IPS-NIHi11 (cell line): Measurements from ENCODE around the gene NOS1AP.
"Not testable (repeated sequence)": the region's sequence is repeated elsewhere in the genome, so short reads cannot be mapped to it uniquely, and the experiment has no call there.

Experiments used
- DNase-seq: peaks from one replicate; pipeline ENCODE4 v3.0.0; 2012; ENCODE audit warnings: mixed read lengths, low spot score

Gene NOS1AP

DNA sequence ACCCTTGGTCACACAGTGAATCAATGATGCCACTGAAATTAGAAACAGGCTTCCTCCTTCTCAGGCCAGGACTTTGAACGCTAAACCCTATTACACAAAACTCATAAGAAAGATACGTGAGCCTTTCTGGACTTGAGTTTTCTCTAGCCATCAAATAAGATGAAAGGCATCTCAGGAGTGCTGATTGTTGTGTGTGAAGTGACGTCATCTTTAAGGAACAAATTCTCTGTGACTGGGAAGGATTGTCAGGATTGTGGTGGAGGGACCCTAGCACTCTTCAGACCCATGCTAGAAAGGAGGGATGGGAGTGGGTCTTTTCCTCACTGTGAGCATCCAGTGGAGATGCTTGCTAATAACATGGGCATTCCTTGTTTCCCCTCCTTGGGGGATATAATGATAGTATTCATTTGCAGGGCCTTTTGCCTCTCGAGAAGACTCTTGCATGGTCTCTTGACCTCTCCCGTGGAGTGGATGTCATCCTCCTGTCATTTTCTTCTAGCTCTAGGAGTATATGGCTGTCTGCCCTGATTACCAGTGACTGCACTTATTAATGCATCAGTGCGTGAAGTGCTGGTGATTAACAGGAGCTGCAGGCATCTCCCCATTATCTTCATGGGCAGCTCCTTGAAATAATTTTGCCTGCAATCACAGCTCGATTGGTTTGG lies 267.3 kb downstream of the NOS1AP start:
- no peak for DNase-seq

DNA sequence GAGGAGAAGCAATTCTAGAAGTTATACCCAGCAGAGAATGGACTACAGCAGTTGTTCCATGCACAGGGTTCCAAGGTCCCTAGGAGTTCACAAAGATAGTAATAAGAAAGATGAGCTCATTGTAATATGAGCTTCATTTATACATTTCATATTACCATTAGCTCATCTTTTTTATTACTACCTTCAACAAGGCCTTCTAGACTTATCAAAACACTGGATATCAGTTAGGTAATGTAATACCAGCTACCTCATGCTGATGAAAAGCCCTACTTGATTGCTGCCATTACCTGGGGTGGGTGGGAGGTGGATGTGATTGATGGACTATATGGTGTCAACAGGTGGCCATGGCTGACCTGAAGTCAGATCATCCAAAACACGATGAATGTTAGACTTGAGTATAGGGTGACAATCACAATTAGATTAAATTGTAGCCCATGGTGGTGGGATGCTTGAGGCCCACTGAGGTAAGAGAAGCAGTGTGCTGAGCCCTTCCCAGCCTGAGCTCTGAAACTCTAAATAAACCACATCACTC lies 273.0 kb downstream of the NOS1AP start:
- DNase-seq, result no peak

GRCh38 chr1:162343470-162343869 lies 274.0 kb downstream of the NOS1AP start:
- DNase-seq, result no peak

- no peak for DNase-seq
Observed at GRCh38 chr1:162347281-162347680, 277.8 kb downstream of the NOS1AP start.

- no peak for DNase-seq
Observed at GRCh38 chr1:162349635-162350330, 280.3 kb downstream of the NOS1AP start.

GRCh38 chr1:162351246-162351842 lies 281.9 kb downstream of the NOS1AP start:
- DNase-seq, result no peak

DNA sequence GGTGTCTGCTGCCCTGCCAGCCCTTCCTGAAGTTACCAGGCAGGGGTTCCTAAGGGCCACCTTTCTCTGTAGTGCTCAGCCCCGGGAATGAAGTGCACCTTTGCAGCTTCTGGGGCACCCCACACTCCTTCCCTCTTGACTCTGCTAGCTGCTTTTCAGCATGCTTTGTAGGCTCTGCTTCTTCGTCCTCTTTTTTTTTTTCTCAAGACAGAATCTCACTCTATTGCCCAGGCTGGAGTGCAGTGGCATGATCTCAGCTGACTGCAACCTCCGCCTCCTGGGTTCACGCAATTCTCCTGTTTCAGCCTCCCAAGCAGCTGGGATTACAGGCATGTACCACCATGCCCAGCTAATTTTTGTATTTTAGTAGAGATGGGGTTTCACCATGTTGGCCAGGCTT lies 282.4 kb downstream of the NOS1AP start:
- not testable (repeated sequence) for DNase-seq

GRCh38 chr1:162353078-162353477 lies 283.6 kb downstream of the NOS1AP start:
- DNase-seq, result no peak

GRCh38 chr1:162353702-162354101 lies 284.2 kb downstream of the NOS1AP start:
- DNase-seq, result peak; percentile 31

DNA sequence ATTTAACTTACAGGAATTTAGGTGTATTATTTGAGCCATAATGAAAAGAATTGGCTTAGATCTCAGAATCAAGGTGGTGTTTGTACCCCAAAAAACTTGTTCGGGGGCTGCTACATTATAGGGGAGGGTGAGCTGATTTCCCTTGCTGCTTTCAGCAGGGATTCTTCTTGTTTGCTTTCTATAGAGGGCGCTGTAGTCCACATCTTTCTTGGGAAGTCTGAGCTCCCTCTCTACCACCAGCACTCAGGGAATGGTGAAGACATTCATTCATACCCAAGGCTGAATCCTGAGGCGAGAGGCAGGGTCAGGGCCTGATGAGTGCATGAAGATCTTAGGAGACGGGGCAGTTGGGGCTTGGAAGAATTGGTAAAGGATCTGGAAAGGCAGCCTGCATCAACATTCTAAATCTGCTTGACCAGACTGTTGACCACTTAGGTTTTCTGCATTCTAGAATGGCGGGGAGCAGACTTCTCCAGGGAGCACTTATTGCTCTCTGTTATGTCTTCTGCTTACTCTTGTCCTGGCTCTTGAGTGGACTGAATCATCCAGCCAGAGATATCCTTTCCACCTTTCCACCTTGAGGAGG lies 288.3 kb downstream of the NOS1AP start:
- DNase-seq, result peak; percentile 73

DNA sequence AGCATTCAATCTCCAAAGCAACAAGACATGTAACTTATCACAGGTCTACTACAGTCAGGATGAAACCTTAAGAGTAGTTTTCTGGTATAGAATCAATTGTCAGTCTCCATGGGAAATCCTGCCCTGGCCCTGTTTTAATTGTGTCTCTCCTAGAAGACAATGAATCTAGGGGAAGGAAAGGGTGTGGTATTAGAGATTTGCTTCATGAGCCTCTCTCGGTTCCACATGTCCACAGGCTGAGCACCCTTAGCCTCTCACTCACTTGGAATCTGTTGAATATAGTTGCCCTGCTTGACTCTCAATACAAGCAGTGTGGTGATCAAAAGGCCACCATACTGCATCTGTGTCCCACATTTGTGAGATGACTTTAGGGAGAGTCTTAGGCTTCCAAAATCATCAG lies 289.4 kb downstream of the NOS1AP start:
- DNase-seq, result no peak

DNA sequence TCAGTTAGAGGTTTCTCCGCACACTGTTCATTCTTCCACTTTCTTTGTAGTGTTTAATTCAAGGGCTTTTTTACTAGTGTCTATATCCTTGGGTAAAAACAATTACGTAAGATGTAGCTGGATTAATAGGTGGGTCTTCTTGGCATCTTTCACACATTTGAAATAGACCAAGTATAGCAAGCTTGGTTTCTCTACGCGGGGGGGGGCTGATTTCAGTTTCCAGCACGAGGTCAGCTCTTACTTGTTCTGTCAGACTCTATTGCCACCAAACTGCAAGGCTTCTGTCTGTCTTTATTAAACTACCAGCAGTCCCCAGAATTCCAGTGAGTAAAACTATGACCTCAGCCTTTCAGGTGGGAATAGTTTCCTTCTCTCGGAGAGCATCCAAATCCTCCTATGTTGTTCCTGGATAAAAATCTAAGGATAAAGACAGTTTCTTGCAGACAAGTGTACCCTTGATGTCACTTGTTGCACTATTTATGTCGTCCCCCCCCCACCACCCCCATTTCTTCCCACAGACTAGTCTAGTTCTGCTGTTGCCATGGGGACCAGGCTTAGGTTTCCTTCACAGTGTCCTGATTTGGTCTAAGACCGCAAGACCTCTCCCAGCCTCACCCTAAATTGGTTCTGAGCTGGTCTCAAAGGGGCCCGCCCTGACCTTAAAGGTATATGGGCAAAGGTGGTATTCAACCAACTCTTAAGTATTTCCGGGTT lies 290.2 kb downstream of the NOS1AP start:
- DNase-seq, result no peak

DNA sequence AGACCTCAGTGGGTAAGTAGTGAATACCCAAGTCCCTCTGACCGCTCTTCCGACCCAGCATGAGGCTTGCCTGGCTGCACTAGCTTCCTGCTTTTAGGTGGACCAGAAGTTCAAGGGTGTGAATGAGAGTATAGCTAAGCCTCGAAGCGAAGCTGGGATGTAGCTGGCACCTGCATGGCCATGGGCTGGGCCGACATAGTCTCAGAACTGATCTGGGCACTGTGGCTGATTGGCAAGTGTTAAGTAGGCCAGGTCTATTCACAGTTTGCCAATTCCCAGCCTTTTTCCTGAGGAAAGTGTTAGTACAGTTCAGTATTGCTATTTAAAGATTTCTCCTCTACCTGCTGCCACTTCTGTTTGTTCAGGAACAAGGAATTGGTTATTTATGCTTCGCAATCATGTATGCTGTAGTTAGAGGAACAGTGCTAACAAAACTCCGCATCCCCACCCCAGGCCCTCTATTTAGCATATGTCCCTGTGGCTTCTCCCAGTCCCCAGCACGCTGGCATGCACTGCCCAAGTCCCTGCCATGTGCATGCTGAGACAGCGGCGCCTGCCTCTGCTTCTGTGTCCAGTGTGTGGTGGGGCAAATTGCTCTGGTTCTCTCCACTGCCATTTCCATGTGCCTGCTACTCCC lies 290.9 kb downstream of the NOS1AP start:
- DNase-seq, result no peak

- DNase-seq, result no peak
Observed at GRCh38 chr1:162360874-162361260, 291.4 kb downstream of the NOS1AP start.

DNA sequence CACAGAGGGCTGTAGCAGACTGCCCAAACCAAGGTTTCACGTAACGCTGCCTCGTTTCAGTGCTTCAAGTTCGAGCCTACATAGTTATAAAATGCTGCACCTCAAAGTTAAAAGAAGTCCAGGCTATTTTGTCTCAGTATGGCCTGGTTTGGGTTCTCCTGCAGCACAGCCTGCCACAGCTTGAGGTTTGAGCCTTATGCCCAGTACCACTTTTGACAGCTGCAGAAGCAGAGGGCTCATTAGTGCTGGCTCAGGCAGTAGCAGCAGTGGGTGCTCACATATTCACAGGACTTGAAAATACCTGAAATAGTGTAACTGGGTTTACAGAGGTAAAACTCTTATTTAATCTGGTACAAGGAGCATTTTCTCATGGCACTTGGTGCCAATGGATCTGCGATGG lies 291.9 kb downstream of the NOS1AP start:
- DNase-seq, result no peak

DNA sequence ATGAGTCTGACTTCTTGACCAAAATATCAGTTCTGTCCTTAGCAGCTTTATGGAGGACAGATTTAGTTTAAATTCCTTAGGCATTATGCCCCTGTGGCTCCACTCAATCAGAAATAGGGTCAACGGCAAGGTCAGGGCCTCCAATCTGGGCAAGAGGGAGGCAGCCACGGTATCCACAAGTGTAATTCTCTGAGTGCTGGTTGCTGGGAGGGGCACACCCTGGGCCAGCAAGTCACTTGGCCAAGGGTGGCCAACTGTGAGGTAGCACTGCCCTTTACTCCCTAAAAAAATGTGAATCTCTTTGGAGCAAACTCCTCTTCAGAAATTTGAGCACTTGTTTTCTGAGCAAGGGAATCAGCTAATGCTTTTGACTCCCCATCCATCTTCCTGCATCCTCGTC lies 294.3 kb downstream of the NOS1AP start:
- no peak for DNase-seq

GRCh38 chr1:162364498-162364897 lies 295.0 kb downstream of the NOS1AP start:
- no peak for DNase-seq

DNA sequence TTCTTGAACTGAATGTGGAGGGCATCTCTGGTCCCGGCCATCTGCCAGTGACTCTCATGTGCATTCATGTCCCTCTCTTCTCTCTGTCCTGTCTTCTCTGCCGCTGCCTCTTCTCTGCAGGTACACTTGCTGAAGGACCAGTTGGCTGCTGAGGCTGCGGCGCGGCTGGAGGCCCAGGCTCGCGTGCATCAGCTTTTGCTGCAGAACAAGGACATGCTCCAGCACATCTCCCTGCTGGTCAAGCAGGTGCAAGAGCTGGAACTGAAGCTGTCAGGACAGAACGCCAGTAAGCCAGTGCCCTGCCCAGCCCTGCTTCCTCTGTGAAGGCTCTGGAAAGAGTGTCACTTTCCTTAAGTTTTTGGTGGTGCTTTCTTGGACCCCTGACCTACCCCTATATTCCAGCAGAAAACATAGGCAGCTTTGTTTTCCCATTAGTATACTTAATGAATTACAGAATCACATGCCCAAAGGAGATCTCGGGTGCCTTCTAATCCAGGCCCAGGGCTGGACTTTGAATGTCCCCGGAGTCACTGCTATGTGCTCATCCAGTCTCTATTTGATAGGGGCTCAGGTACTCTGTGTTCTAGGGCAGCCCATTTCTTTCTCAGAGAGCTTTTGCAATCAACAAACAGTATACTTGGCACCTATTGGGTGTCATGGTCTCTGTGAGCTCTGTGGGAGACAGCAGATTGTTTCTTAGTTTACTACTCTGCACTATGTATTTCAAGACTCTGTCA lies 296.0 kb downstream of the NOS1AP start:
- no peak for DNase-seq

GRCh38 chr1:162366149-162366548 lies 296.7 kb downstream of the NOS1AP start:
- no peak for DNase-seq

- DNase-seq, result no peak
Observed at GRCh38 chr1:162366671-162367070, 297.2 kb downstream of the NOS1AP start.

DNA sequence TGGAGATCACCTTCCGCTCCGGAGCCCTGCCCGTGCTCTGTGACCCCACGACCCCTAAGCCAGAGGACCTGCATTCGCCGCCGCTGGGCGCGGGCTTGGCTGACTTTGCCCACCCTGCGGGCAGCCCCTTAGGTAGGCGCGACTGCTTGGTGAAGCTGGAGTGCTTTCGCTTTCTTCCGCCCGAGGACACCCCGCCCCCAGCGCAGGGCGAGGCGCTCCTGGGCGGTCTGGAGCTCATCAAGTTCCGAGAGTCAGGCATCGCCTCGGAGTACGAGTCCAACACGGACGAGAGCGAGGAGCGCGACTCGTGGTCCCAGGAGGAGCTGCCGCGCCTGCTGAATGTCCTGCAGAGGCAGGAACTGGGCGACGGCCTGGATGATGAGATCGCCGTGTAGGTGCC lies 297.6 kb downstream of the NOS1AP start:
- no peak for DNase-seq
